Parathyroid adenoma (tissue), 2 donors: Measurements from ENCODE around the gene TMEM53.

Experiments
- H2AFZ ChIP-seq: fragments of 300-600 bp; sonication (generic); one replicate; pipeline ENCODE4 v1.7.0; 2017; ENCODE audit warnings: antibody characterized with exemption, mild to moderate bottlenecking
- H3K27ac ChIP-seq: fragments of 300-600 bp; sonication (generic); one replicate; pipeline ENCODE4 v1.7.0; 2017
- H3K27me3 ChIP-seq: fragments of 300-600 bp; sonication (generic); one replicate; pipeline ENCODE4 v1.7.0; 2017; ENCODE audit warnings: low read length; ENCODE audit not compliant: control insufficient read depth, insufficient read depth
- H3K36me3 ChIP-seq: fragments of 300-600 bp; sonication (generic); one replicate; pipeline ENCODE4 v1.7.0; 2017; ENCODE audit warnings: low read length; ENCODE audit not compliant: control insufficient read depth, insufficient read depth
- H3K4me1 ChIP-seq: fragments of 300-600 bp; sonication (generic); one replicate; pipeline ENCODE4 v1.7.0; 2017; ENCODE audit warnings: control low read depth
- H3K4me2 ChIP-seq: fragments of 300-600 bp; sonication (generic); one replicate; pipeline ENCODE4 v1.7.0; 2017; ENCODE audit warnings: low read length
- H3K4me3 ChIP-seq: fragments of 300-600 bp; sonication (generic); one replicate; pipeline ENCODE4 v1.7.0; 2017; ENCODE audit warnings: low read depth, low read length
- H3K79me2 ChIP-seq: fragments of 300-600 bp; sonication (generic); one replicate; pipeline ENCODE4 v1.7.0; 2017; ENCODE audit warnings: control low read depth
- H3K9ac ChIP-seq: fragments of 300-600 bp; sonication (generic); one replicate; pipeline ENCODE4 v1.7.0; 2017; ENCODE audit warnings: mild to moderate bottlenecking
- H3K9me3 ChIP-seq: fragments of 300-600 bp; sonication (generic); one replicate; pipeline ENCODE4 v1.7.0; 2017; ENCODE audit warnings: low read length; ENCODE audit not compliant: control insufficient read depth
- CTCF ChIP-seq: fragments of 300-600 bp; sonication (generic); IDR thresholded peaks from one replicate; pipeline ENCODE4 v1.7.0; 2017; ENCODE audit warnings: antibody characterized with exemption, mild to moderate bottlenecking
- donor health status: primary hyperparathyroidism.

Gene TMEM53

GRCh38 chr1:44678626-44679025, 4.3 kb upstream of the TMEM53 start:
- no peaks in the 10 kb centered on the region for H3K4me1 ChIP-seq
- no peak overlapping the region for H3K9ac ChIP-seq
- no peak overlapping the region for H3K4me3 ChIP-seq
- H3K9me3 ChIP-seq = no peaks in the 10 kb centered on the region
- H3K4me2 ChIP-seq = no peak overlapping the region
- no peaks in the 10 kb centered on the region for H3K79me2 ChIP-seq
- H2AFZ ChIP-seq = no peak overlapping the region
- H3K27me3 ChIP-seq = no peaks in the 10 kb centered on the region
- no peaks in the 10 kb centered on the region for H3K36me3 ChIP-seq
- no peak for TF ChIP-seq CTCF
- no peak overlapping the region for H3K27ac ChIP-seq

DNA sequence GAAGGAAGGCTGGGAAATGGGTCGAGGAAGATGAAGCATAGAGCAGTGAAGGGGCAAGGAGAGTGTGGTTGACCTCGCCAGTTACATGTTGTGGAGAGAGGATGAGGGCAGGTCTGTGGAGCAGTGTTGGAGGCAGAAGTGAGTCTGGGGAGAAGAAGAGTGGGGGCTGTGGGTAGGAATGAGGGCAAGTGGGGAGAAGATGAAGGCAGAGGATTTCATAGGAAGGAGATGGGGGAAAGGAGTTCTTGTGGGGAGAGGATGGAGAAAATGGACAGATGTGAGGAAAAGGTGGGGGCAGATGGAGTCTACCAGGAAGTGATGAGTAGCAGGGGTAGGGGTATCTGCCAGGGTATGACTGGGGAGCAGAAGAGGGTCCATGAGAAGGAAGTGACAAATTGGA, 3.8 kb upstream of the TMEM53 start:
- no peaks in the 10 kb centered on the region for H3K4me1 ChIP-seq

GRCh38 chr1:44677201-44677766, 3.0 kb upstream of the TMEM53 start:
- Histone ChIP-seq H3K9me3 (no peaks in the 10 kb centered on the region), H3K27me3 (no peaks in the 10 kb centered on the region), H2AFZ (no peak overlapping the region), H3K27ac (peak overlapping the region; percentile 27), H3K9ac (no peak overlapping the region), H3K4me2 (no peak overlapping the region), H3K4me1 (no peaks in the 10 kb centered on the region), H3K4me3 (no peak overlapping the region), H3K79me2 (no peaks in the 10 kb centered on the region), H3K36me3 (no peaks in the 10 kb centered on the region)
- no peak for TF ChIP-seq CTCF

More for the DNA sequence above, 3.8 kb upstream of the TMEM53 start:
- Histone ChIP-seq H3K4me2 (no peak overlapping the region), H3K27me3 (no peaks in the 10 kb centered on the region), H3K4me3 (no peak overlapping the region), H3K27ac (no peak overlapping the region), H3K79me2 (no peaks in the 10 kb centered on the region), H3K9ac (no peak overlapping the region), H3K9me3 (no peaks in the 10 kb centered on the region), H2AFZ (no peak overlapping the region), H3K36me3 (no peaks in the 10 kb centered on the region)
- no peak for TF ChIP-seq CTCF

DNA sequence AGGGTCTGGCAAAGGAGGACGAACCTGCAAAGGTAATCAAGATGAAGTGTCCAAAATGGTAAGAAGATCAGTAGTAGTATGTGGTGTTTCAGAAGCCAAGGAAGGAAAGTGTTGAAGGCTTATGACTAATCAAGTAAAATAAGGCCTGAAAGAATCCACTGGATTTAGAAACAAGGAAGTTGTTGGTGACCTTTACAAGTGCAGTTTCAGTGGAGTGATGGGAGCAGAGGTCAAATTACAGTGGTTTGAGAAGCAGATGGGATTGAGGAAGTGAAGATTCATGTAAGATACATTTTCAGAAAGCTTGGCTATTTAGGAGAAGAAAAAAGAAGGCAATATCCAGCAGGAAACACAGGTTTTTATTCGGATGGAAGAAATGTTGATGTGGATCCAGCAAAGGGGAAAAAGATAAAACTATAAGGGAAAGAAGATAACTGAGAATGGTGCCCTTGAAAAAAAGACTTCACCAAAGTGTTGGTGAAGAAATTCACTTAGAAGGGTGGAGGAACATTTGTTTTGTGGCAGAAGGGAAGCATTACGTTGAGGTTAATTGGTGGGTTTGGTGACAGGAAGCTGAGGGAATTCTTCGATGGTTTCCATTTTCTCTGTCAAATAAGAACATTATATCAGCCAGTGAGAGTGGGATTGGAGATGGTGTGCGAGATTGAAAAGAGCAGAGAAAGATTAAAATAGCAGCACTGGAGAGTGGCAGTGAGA, 2.4 kb upstream of the TMEM53 start:
- Histone ChIP-seq H3K27ac (peak overlapping the region; percentile 27), H3K4me1 (no peaks in the 10 kb centered on the region), H3K79me2 (no peaks in the 10 kb centered on the region), H3K4me3 (no peak overlapping the region), H3K9me3 (no peaks in the 10 kb centered on the region), H3K36me3 (no peaks in the 10 kb centered on the region), H3K4me2 (no peak overlapping the region), H3K9ac (no peak overlapping the region), H2AFZ (no peak overlapping the region), H3K27me3 (no peaks in the 10 kb centered on the region)
- TF ChIP-seq CTCF = no peak

- Histone ChIP-seq H3K27me3 (no peaks in the 10 kb centered on the region), H3K4me2 (peak overlapping the region; percentile 86), H3K27ac (peak overlapping the region; percentile 95), H3K4me1 (no peaks in the 10 kb centered on the region), H2AFZ (peak overlapping the region; percentile 93), H3K4me3 (peak overlapping the region; percentile 85), H3K9ac (no peak overlapping the region), H3K9me3 (no peaks in the 10 kb centered on the region), H3K79me2 (no peaks in the 10 kb centered on the region), H3K36me3 (no peaks in the 10 kb centered on the region)
- no peak for TF ChIP-seq CTCF
Observed at GRCh38 chr1:44675186-44675585, 905 bp upstream of the TMEM53 start.
